ENCODE measurements around the gene CUBN.

DNA sequence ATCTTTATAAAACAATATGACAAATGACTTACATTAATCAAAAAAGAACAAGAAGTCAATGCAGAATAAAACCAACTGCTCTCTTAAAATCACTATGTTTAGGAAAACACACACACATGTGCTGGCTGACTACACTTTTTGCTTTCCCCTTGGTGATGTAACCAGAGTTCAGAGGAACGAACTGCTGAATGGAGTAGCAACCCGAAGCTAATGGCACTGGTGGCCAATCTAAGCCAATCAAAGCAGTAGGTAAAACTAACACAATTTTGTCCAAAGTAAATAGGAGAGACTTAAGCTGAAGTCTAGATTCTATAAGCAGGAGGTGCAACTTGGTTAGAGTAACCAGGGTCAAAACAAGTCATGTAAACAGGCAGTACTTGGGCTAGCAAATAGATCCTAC is 33.2 kb upstream of the CUBN start:
- TF ChIP-seq CREB1 (CRISPR knock-in tag; IDR thresholded peaks at IDR 0.05) (no peak), IRF1 (CRISPR knock-in tag; IDR thresholded peaks at IDR 0.05) (no peak), CTCF (IDR thresholded peaks at IDR 0.05) (no peak), ZBTB43 (CRISPR knock-in tag; IDR thresholded peaks at IDR 0.05) (no peak), ELF4 (CRISPR knock-in tag; IDR thresholded peaks at IDR 0.05; ENCODE audit: low read depth) (no peak), GTF2I (CRISPR knock-in tag; conservative IDR thresholded peaks at IDR 0.05) (no peak)

Data from WTC11 (cell line).